GM12801 (cell line): ENCODE results near the gene BBS9.

Experiments used
- TF ChIP-seq, protein P1 (sequence below): IDR thresholded peaks from one replicate; pipeline ENCODE4 v1.5.1; 2011; ENCODE audit warnings: control low read depth; ENCODE audit not compliant: insufficient read length; ENCODE audit errors: extremely low read depth

BBS9 gene

GRCh38 chr7:33624215-33624614 lies 494.9 kb downstream of the BBS9 start:
- TF ChIP-seq, protein P1, sequence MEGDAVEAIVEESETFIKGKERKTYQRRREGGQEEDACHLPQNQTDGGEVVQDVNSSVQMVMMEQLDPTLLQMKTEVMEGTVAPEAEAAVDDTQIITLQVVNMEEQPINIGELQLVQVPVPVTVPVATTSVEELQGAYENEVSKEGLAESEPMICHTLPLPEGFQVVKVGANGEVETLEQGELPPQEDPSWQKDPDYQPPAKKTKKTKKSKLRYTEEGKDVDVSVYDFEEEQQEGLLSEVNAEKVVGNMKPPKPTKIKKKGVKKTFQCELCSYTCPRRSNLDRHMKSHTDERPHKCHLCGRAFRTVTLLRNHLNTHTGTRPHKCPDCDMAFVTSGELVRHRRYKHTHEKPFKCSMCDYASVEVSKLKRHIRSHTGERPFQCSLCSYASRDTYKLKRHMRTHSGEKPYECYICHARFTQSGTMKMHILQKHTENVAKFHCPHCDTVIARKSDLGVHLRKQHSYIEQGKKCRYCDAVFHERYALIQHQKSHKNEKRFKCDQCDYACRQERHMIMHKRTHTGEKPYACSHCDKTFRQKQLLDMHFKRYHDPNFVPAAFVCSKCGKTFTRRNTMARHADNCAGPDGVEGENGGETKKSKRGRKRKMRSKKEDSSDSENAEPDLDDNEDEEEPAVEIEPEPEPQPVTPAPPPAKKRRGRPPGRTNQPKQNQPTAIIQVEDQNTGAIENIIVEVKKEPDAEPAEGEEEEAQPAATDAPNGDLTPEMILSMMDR: no peak

DNA sequence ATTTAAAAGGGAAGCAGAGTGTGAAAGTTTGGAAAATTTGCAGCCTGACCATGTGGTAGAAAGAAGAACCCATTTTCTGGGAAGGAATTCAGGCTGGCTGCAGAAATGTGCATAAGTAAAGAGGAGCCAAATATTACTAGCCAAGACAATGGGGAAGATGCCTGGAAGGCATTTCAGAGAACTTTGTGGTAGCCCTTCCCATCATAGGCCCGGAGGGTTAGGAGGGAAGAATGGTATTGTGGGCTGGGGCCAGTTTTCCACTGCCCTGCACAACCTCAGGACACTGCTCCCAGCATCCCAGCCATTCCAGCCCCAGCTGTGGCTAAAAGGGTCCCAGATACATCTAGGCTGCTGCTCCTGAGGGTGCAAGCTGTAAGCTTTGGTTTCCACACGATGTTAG lies 497.5 kb downstream of the BBS9 start:
- TF ChIP-seq, protein P1: no peak

GRCh38 chr7:33627741-33628140 lies 498.4 kb downstream of the BBS9 start:
- TF ChIP-seq, protein P1: no peak

DNA sequence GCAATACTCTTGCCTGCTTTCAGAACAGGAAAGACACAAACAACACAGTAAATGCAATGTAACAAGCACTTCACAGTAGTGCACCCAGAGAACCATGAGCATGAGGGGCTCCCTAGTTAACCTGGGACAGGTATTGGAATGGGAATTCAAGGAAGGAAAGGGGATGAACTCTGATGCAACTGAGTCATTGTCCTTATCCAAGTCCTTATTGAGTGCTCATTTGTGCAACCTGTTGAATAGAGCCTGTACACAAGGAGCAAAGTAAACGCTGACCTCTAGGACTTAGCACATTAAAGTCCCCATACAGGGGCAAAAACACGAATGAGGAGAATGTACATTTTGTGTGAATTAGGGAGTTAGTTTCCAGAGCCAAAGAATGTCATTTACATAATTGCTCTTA lies 499.5 kb downstream of the BBS9 start:
- TF ChIP-seq, protein P1: no peak

- TF ChIP-seq, protein P1: no peak
These were observed 501.0 kb downstream of the BBS9 start for GRCh38 chr7:33630359-33630758.

DNA sequence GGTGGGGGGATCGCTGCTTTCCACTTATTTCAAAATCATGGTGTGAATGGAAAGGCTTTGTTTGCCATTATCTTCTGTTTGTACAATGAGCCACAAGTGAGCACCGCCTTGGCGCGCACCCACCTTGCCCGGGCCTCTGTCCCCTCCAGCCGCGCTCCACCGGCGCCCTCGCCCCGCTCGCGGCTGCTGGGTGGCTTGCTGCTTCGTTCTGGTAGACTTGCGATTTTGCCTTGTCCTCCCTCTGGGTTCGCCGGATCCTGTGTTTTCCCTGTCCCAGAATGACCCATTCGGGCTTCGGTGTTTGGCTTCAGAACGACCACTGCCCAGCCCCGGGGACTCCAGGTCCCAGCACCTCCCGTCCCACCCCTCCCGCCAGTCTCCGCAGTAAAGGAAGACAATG lies 503.0 kb downstream of the BBS9 start:
- TF ChIP-seq, protein P1: no peak

DNA sequence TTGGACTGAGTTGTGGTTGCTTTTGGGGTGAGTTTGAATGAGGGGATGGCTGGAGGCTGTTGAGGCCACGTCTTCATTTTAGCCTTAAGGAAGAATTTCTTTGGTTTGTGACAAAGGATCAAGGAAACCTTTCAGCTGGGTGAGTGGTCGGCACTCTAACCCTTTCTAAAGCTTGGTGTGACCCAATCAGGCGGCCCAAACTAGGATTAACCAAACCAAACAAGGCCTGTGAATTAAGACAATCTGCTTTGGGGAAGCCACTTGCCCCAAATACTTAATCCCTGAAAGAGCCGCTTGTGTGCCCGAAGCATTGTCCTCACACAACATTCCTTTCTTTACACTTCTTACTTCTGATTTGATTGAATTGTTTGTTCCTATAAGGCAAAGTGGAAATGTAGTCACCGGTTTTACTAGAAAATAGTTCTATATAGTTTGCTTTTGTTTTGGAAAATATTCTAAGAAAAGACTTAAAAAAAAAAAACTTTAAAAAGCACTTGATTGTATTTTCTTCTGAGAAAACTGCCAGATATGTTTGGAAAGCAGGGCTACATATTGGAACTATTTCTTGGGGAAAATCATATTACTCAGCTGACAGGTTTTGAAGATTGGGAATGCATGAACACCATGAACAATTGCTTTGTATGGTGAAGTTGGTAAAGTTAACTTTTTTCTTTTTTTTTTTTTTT lies 503.6 kb downstream of the BBS9 start:
- TF ChIP-seq, protein P1: no peak

- TF ChIP-seq, protein P1: no peak
These were observed 505.2 kb downstream of the BBS9 start for GRCh38 chr7:33634606-33635005.
